ENCODE data around the gene FOXC1. TPM values are rescaled to one million over a fixed set of nuclear protein-coding genes. Genes with fewer than 3 reads are reported as not detected.

FOXC1 gene
- polyA plus RNA-seq, 2 of the 4 experiments (the other 2 are of a cell fraction): 3.4 to 4.7 TPM

DNA sequence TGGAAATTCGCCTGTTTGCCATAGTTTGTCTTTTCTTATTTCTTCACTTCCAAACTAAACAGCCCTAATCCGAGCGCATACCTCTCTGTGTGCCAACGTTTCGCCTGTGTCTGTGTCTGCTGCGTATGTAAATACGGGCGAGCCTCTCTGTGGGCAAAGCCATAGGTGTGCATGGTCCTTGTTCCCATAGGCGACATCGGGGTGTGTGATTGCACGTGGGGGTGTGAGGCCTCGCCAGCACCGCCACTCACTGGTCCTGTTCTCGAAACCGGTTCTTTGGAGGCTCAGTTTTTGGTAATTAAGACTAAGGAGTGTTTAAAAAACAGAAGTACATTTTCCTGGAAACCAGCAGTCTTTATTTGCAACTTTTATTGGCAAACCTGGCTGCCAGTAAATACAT is 6.0 kb upstream of the FOXC1 start:
- WGBS (ENCODE audit: missing lambda C conversion rate): 84% methylated on average over 15 of the region's 15 CpGs
- CTCF ChIA-PET: no interaction called here
- peak overlapping the region; percentile 91 for H3K4me2 ChIP-seq
- H3K27ac ChIP-seq: peak overlapping the region in 1 of 2 experiments; percentile 85; a peak in 5 of 6 replicates
- no peak for TF ChIP-seq EP300 (IDR thresholded peaks at IDR 0.05)
- no peak for TF ChIP-seq SREBF2 (IDR thresholded peaks at IDR 0.05)
- TF ChIP-seq HDAC2 (IDR thresholded peaks at IDR 0.05): no peak
- TF ChIP-seq, protein P1, sequence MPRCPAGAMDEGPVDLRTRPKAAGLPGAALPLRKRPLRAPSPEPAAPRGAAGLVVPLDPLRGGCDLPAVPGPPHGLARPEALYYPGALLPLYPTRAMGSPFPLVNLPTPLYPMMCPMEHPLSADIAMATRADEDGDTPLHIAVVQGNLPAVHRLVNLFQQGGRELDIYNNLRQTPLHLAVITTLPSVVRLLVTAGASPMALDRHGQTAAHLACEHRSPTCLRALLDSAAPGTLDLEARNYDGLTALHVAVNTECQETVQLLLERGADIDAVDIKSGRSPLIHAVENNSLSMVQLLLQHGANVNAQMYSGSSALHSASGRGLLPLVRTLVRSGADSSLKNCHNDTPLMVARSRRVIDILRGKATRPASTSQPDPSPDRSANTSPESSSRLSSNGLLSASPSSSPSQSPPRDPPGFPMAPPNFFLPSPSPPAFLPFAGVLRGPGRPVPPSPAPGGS (IDR thresholded peaks at IDR 0.05): no peak
- POLR2A ChIA-PET: no interaction called here
- no peaks in the 10 kb centered on the region for H3K4me1 ChIP-seq
- no peak for FAIRE-seq
- DNase-seq (ENCODE audit: low read depth in 1 of 2, low spot score in 1 of 2): no peak
- no peaks in the 10 kb centered on the region for H3K9me3 ChIP-seq
- no peak overlapping the region; the same call in 2 of the 3 replicates for H3K4me3 ChIP-seq
- no peak for ATAC-seq

DNA sequence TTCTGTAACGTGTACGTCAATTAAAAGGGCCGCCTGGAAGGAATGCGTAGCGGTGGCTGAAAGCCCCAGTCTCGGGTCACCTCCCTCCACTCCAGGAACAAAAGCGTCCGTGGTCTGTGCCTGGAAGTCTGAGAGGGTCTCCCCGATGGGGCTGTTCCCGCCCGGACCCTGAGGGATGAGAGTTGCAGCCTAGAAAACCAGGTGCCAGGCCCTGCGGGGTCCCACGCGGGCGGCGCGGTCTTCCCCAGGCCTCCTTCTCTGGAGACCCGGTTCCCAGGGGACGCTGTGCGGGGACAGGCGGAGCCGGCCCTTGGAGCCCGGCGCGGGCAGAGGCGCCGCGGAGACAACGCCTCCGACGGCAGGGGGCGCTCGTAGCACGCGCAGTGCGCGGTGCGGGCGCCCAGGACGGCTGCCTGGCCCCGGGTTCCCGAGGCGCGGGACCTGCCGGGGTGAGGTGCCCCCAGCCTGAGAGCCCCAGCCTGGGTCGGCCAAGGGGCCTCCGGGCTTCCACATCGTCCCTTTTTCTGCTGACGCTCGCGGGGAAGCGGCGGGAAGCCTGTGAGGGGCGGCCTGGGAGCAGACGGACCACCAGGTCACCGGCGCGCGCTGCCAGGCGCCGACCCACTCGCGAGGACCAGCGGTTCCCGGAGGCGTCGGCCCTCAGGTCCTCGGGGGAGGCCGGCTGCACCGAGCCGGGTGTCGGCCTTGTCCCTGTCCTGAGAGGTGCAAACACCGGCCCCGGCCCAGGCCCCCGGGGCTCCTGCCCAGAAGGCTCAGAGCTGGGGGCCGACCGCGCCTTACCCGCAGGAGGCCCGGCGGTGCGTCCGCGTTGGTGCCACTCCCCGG is 5.3 kb upstream of the FOXC1 start:
- peak overlapping the region; percentile 69 to 85; a peak in 5 of 6 replicates for H3K27ac ChIP-seq
- CTCF ChIA-PET: interaction anchor here (0.6 to 4.3 kb wide), 10 partner anchors 8 to 1108 kb away, joined by 3 to 23 read pairs (median 4); no protein-coding TSS in a partner anchor
- TF ChIP-seq HOXB13 (CRISPR knock-in tag; IDR thresholded peaks at IDR 0.05; ENCODE audit: low read depth) (no peak), ESRRA (IDR thresholded peaks at IDR 0.05; ENCODE audit: borderline replicate concordance, low read length) (no peak), SREBF2 (IDR thresholded peaks at IDR 0.05) (no peak), MAZ (IDR thresholded peaks at IDR 0.05; ENCODE audit: borderline replicate concordance, low read depth, low read length) (no peak), SMC3 (IDR thresholded peaks at IDR 0.05) (peak; percentile 97), RAD21 (conservative IDR thresholded peaks at IDR 0.05 in 1 of 2, IDR thresholded peaks at IDR 0.05 in 1 of 2) (peak; percentile 72 to 98)
- TF ChIP-seq, protein P2, sequence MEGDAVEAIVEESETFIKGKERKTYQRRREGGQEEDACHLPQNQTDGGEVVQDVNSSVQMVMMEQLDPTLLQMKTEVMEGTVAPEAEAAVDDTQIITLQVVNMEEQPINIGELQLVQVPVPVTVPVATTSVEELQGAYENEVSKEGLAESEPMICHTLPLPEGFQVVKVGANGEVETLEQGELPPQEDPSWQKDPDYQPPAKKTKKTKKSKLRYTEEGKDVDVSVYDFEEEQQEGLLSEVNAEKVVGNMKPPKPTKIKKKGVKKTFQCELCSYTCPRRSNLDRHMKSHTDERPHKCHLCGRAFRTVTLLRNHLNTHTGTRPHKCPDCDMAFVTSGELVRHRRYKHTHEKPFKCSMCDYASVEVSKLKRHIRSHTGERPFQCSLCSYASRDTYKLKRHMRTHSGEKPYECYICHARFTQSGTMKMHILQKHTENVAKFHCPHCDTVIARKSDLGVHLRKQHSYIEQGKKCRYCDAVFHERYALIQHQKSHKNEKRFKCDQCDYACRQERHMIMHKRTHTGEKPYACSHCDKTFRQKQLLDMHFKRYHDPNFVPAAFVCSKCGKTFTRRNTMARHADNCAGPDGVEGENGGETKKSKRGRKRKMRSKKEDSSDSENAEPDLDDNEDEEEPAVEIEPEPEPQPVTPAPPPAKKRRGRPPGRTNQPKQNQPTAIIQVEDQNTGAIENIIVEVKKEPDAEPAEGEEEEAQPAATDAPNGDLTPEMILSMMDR (IDR thresholded peaks at IDR 0.05): peak; percentile 89
- no peaks in the 10 kb centered on the region for H3K4me1 ChIP-seq
- H3K4me2 ChIP-seq: peak overlapping the region; percentile 91
- FAIRE-seq (no peak), ATAC-seq (peak; percentile 88 to 98), DNase-seq (ENCODE audit: low read depth in 1 of 2, low spot score in 1 of 2) (peak in 1 of 2 experiments; percentile 52)
- WGBS (ENCODE audit: missing lambda C conversion rate): 12% methylated on average over 16 of the region's 85 CpGs
- H3K9me3 ChIP-seq: no peaks in the 10 kb centered on the region
- POLR2A ChIA-PET: no interaction called here
- peak overlapping the region; percentile 54 for H3K4me3 ChIP-seq

DNA sequence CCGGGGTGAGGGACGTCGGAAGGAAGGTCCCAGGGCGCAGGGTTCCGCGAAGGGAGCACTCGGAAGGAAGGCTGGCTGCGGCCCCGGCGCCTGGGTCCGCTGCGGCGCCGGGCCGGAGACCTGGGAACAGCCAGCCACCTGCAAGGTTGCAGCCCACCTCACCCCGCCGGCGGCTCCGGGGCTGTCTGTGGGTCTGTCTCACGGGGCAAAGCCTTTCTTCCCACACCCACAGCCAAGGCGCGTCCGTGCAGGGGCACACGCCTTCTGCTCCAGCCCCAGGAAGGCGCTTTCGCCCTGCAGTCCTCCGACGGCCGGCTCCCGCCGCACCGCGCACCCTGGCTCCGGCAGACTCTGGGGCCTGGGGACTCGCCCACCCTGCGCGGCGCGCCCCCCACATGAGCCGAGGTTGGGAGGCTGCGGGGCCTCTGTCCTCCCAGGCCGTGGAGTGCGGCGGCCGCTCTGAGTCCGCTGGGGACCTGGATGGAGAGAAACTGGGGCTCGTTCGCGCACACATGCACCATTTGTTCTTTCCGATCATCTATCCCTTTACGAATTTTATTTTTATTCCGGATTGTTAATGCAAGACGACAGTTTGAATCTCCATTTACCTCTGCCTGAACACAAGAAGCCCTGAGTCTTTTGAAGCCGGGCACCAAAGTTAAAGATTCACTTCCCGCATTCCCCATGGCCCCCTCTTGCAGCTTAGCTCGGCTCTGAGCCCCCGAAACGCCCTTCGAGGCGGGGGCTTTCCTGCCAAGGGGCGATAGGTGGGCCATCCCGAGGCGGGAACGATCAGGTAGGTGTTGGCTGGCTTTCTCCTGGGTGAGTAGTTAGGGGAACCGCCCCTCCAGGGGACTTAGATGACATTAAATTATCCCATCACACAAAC is 4.5 kb upstream of the FOXC1 start:
- CTCF ChIA-PET: interaction anchor here (0.6 to 4.3 kb wide), 11 partner anchors 9 to 1107 kb away, joined by 3 to 23 read pairs (median 4); no protein-coding TSS in a partner anchor
- Histone ChIP-seq H3K4me3 (peak overlapping the region; percentile 54), H3K27ac (peak overlapping the region; percentile 69 to 85; a peak in 5 of 6 replicates), H3K4me1 (no peaks in the 10 kb centered on the region), H3K9me3 (no peaks in the 10 kb centered on the region), H3K4me2 (peak overlapping the region; percentile 91)
- WGBS (ENCODE audit: missing lambda C conversion rate): 76% methylated on average over 33 of the region's 65 CpGs
- DNase-seq (ENCODE audit: low read depth in 1 of 2, low spot score in 1 of 2) (no peak), ATAC-seq (no peak), FAIRE-seq (no peak)
- POLR2A ChIA-PET: no interaction called here
- TF ChIP-seq RAD21 (conservative IDR thresholded peaks at IDR 0.05 in 1 of 2, IDR thresholded peaks at IDR 0.05 in 1 of 2) (no peak), SREBF2 (IDR thresholded peaks at IDR 0.05) (no peak), ZSCAN20 (CRISPR knock-in tag; IDR thresholded peaks at IDR 0.05) (no peak), ZC3H11A (IDR thresholded peaks at IDR 0.05) (no peak), CBX8 (IDR thresholded peaks at IDR 0.05) (no peak), NPAS2 (CRISPR knock-in tag; IDR thresholded peaks at IDR 0.05; ENCODE audit: borderline replicate concordance) (no peak), TP53 (CRISPR knock-in tag; IDR thresholded peaks at IDR 0.05) (no peak), NR3C1 (IDR thresholded peaks at IDR 0.05) (no peak)
- TF ChIP-seq, protein P3, sequence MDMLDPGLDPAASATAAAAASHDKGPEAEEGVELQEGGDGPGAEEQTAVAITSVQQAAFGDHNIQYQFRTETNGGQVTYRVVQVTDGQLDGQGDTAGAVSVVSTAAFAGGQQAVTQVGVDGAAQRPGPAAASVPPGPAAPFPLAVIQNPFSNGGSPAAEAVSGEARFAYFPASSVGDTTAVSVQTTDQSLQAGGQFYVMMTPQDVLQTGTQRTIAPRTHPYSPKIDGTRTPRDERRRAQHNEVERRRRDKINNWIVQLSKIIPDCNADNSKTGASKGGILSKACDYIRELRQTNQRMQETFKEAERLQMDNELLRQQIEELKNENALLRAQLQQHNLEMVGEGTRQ (IDR thresholded peaks at IDR 0.05): no peak
- TF ChIP-seq, protein P4, sequence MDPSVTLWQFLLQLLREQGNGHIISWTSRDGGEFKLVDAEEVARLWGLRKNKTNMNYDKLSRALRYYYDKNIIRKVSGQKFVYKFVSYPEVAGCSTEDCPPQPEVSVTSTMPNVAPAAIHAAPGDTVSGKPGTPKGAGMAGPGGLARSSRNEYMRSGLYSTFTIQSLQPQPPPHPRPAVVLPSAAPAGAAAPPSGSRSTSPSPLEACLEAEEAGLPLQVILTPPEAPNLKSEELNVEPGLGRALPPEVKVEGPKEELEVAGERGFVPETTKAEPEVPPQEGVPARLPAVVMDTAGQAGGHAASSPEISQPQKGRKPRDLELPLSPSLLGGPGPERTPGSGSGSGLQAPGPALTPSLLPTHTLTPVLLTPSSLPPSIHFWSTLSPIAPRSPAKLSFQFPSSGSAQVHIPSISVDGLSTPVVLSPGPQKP (IDR thresholded peaks at IDR 0.05; ENCODE audit: low read depth, low read length): no peak
